ENCODE results near the gene BHLHA9.

Gene BHLHA9

DNA sequence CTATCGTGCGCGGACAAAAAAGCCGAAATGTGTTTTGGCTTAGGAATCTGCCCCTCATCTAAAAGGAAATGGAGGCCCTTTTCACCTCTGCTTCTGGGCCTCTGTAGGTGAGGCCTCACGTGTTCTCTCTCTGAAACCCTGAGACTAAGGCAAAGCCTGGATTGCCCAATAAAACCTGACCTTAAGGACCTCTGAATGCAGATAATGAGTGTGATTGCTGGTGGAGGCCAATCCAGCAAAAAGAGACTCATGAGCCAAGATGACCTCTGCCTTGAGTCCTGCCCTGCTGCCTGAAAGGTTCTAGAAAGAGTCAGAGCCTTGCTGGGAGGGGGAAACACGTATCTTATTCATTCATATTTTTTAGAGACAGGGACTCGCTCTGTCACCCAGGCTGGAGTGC lies 45.9 kb upstream of the BHLHA9 start:
- TF ChIP-seq SIN3A (IDR thresholded peaks at IDR 0.05; ENCODE audit: borderline replicate concordance, insufficient read depth, low read length), result no peak
- TF ChIP-seq TAF1 (IDR thresholded peaks at IDR 0.05; ENCODE audit: borderline replicate concordance, insufficient read depth, low read length), result no peak
- no peak for TF ChIP-seq FOXP2 (optimal IDR thresholded peaks at IDR 0.05; ENCODE audit: borderline replicate concordance, extremely low read depth, extremely low read length, insufficient read depth)
- TF ChIP-seq POLR2AphosphoS5 (IDR thresholded peaks at IDR 0.05; ENCODE audit: low read depth, low read length), result no peak
- TF ChIP-seq, protein P1, sequence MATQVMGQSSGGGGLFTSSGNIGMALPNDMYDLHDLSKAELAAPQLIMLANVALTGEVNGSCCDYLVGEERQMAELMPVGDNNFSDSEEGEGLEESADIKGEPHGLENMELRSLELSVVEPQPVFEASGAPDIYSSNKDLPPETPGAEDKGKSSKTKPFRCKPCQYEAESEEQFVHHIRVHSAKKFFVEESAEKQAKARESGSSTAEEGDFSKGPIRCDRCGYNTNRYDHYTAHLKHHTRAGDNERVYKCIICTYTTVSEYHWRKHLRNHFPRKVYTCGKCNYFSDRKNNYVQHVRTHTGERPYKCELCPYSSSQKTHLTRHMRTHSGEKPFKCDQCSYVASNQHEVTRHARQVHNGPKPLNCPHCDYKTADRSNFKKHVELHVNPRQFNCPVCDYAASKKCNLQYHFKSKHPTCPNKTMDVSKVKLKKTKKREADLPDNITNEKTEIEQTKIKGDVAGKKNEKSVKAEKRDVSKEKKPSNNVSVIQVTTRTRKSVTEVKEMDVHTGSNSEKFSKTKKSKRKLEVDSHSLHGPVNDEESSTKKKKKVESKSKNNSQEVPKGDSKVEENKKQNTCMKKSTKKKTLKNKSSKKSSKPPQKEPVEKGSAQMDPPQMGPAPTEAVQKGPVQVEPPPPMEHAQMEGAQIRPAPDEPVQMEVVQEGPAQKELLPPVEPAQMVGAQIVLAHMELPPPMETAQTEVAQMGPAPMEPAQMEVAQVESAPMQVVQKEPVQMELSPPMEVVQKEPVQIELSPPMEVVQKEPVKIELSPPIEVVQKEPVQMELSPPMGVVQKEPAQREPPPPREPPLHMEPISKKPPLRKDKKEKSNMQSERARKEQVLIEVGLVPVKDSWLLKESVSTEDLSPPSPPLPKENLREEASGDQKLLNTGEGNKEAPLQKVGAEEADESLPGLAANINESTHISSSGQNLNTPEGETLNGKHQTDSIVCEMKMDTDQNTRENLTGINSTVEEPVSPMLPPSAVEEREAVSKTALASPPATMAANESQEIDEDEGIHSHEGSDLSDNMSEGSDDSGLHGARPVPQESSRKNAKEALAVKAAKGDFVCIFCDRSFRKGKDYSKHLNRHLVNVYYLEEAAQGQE (IDR thresholded peaks at IDR 0.05; ENCODE audit: insufficient read depth in 1 of 2, low read depth in 2 of 2, low read length in 2 of 2), result no peak

DNA sequence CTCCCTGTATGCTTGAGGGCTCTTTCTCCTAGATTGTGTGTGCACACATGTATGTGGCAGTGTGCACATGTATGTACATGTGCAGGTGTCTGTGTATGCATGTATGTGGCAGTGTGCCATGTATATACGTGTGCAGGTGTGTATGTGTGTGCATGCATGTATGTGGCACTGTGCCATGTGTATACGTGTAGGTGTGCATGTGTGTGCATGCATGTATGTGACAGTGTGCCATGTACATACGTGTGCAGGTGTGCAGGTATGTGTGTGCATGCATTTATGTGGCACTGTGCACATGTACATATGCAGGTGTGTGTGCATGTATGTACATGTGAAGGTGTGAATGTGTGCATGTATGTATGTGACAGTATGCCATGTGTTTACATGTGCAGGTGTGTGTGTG lies 43.9 kb upstream of the BHLHA9 start:
- TF ChIP-seq, protein P1 (IDR thresholded peaks at IDR 0.05; ENCODE audit: insufficient read depth in 1 of 2, low read depth in 2 of 2, low read length in 2 of 2), result no peak
- TF ChIP-seq TAF1 (IDR thresholded peaks at IDR 0.05; ENCODE audit: borderline replicate concordance, insufficient read depth, low read length), result no peak
- TF ChIP-seq POLR2AphosphoS5 (IDR thresholded peaks at IDR 0.05; ENCODE audit: low read depth, low read length), result no peak
- no peak for TF ChIP-seq FOXP2 (optimal IDR thresholded peaks at IDR 0.05; ENCODE audit: borderline replicate concordance, extremely low read depth, extremely low read length, insufficient read depth)
- TF ChIP-seq SIN3A (IDR thresholded peaks at IDR 0.05; ENCODE audit: borderline replicate concordance, insufficient read depth, low read length), result no peak

DNA sequence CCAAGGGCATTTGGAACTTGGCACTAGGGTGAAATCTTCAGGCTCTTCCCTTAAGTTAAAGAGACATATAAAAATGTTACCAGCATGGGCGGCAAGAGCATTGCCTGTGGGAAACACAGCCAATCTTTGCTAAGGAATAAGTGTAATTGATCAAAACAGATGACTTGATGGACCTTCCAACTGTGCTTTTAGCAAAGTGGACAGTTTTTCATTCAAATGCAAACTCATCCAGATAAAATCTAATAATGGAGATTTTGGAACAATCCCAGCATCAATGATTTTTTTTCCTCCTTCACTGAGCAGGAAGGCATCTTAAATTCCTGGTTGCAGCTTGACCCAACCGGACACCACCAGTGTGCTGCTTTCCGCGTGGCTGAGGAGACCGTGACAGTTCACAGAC lies 42.9 kb upstream of the BHLHA9 start:
- TF ChIP-seq, protein P1 (IDR thresholded peaks at IDR 0.05; ENCODE audit: insufficient read depth in 1 of 2, low read depth in 2 of 2, low read length in 2 of 2), result no peak
- no peak for TF ChIP-seq POLR2AphosphoS5 (IDR thresholded peaks at IDR 0.05; ENCODE audit: low read depth, low read length)
- no peak for TF ChIP-seq SIN3A (IDR thresholded peaks at IDR 0.05; ENCODE audit: borderline replicate concordance, insufficient read depth, low read length)
- no peak for TF ChIP-seq TAF1 (IDR thresholded peaks at IDR 0.05; ENCODE audit: borderline replicate concordance, insufficient read depth, low read length)
- TF ChIP-seq FOXP2 (optimal IDR thresholded peaks at IDR 0.05; ENCODE audit: borderline replicate concordance, extremely low read depth, extremely low read length, insufficient read depth), result no peak

DNA sequence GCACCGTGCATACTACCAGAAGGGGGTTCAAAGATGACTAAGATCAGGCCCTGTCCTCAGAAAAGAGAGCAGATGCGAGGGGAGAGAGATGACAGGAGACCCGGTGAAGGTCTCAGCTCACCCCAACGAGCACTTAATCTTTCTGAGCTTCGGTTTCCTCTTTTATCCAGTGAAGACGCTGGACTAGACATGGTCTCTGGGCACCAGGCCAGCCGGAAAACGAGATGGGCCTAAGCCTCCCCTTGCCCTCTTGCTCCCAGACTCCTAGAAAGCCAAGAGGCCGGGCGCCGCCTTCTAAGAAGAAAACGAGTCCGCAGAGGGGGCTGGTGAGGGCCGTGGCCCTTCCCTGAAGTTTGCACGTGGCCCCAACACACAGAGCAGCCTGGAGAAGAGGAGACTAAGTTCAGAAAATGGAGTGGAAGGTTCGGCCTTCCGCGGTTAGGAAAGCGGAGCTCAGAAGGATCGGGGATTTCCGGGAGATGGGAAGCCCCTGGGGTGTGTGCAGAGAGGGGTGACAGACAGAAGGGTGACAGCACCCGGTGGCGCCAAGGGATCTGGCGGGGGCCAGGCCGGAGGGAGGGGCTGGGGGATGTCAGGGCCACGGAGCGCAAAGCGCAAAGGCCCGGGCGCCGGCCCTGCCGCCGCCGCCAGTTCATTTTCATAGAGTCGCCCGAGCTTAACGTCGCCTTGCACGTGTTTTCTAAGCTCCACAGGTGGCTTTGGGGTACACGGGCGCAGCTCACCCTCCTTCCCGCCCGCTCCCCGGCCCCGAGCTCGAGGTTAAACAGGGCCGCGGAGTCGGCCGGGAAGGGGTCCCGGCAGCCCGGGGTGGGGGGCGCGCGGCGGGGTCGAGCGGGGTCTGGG lies 42.1 kb upstream of the BHLHA9 start:
- TF ChIP-seq FOXP2 (optimal IDR thresholded peaks at IDR 0.05; ENCODE audit: borderline replicate concordance, extremely low read depth, extremely low read length, insufficient read depth), result no peak
- no peak for TF ChIP-seq POLR2AphosphoS5 (IDR thresholded peaks at IDR 0.05; ENCODE audit: low read depth, low read length)
- TF ChIP-seq TAF1 (IDR thresholded peaks at IDR 0.05; ENCODE audit: borderline replicate concordance, insufficient read depth, low read length), result no peak
- TF ChIP-seq, protein P1 (IDR thresholded peaks at IDR 0.05; ENCODE audit: insufficient read depth in 1 of 2, low read depth in 2 of 2, low read length in 2 of 2), result no peak
- TF ChIP-seq SIN3A (IDR thresholded peaks at IDR 0.05; ENCODE audit: borderline replicate concordance, insufficient read depth, low read length), result no peak
